HepG2 (cell line): ENCODE results near the gene ABCC2. TPM values are rescaled to one million over a fixed set of nuclear protein-coding genes. Genes with fewer than 3 reads are reported as not detected.

ENCODE experiments used
- JUND ChIP-seq: sonication (generic); formaldehyde crosslinking; IDR thresholded peaks from 2 replicates; pipeline ENCODE4 v1.8.0; 2022; ENCODE audit warnings: mild to moderate bottlenecking, missing genetic modification reagents
- ZBTB21 ChIP-seq: sonication (generic); formaldehyde crosslinking; IDR thresholded peaks from 2 replicates; pipeline ENCODE4 v1.4.0; 2020; ENCODE audit warnings: missing genetic modification reagents
- ZBTB8A ChIP-seq: sonication (generic); formaldehyde crosslinking; IDR thresholded peaks from 2 replicates; pipeline ENCODE4 v1.4.0; 2020; ENCODE audit warnings: mild to moderate bottlenecking, low read depth, missing genetic modification reagents, borderline replicate concordance
- ZSCAN21 ChIP-seq: sonication (generic); formaldehyde crosslinking; IDR thresholded peaks from 2 replicates; pipeline ENCODE4 v1.8.0; 2022; ENCODE audit warnings: mild to moderate bottlenecking, missing genetic modification reagents, moderate library complexity, borderline replicate concordance
- polyA plus RNA-seq, 8 experiments: library from polyadenylated mRNA; depleted of rRNA in 3 of 8; stranded (reverse) in 7 of 8; unstranded in 1 of 8; fragments of >200 nt; fragmentation: Illumina TruSeq in 4 of 8; extraction: Trizol in 4 of 8; gene quantifications; 2 replicates each; pipeline versions ENCODE4 v1.2.1 to v1.2.3, GENCODE V29; 2011 to 2016; ENCODE audit warnings: low read depth in 4 of 8, missing spikeins in 1 of 8, mixed read lengths in 1 of 8; ENCODE audit not compliant: insufficient read depth in 1 of 8
- total RNA-seq, 5 experiments: library from RNA; depleted of rRNA; stranded (reverse); fragments of >200 nt; fragmentation: Illumina TruSeq; extraction: Trizol; gene quantifications; 2 replicates each; pipeline ENCODE4 v1.2.3, GENCODE V29; 2016; ENCODE audit warnings: low read depth in 1 of 5
- TF ChIP-seq, protein P1 (sequence below): sonication (generic); formaldehyde crosslinking; IDR thresholded peaks from 2 replicates; pipeline ENCODE4 v1.5.0; 2020; ENCODE audit warnings: missing genetic modification reagents, mild to moderate bottlenecking, borderline replicate concordance
- TF ChIP-seq, protein P2 (sequence below): sonication (generic); formaldehyde crosslinking; conservative IDR thresholded peaks from 2 replicates; pipeline ENCODE4 v1.8.0; 2022; ENCODE audit warnings: mild to moderate bottlenecking, moderate library complexity, missing genetic modification reagents
- TF ChIP-seq, protein P3 (sequence below): sonication (generic); formaldehyde crosslinking; IDR thresholded peaks from 2 replicates; pipeline ENCODE4 v1.4.0; 2020; ENCODE audit warnings: mild to moderate bottlenecking, missing genetic modification reagents
- TF ChIP-seq, protein P4 (sequence below): sonication (generic); formaldehyde crosslinking; IDR thresholded peaks from 2 replicates; pipeline ENCODE4 v1.5.1; 2020; ENCODE audit warnings: mild to moderate bottlenecking, missing genetic modification reagents
- TF ChIP-seq, protein P5 (sequence below): sonication (generic); formaldehyde crosslinking; IDR thresholded peaks from 2 replicates; pipeline ENCODE4 v1.9.0; 2021; ENCODE audit warnings: missing genetic modification reagents, borderline replicate concordance
- TF ChIP-seq, protein P6 (sequence below): sonication (generic); formaldehyde crosslinking; IDR thresholded peaks from 2 replicates; pipeline ENCODE4 v1.9.0; 2021; ENCODE audit warnings: missing genetic modification reagents, mild to moderate bottlenecking, borderline replicate concordance

Gene ABCC2
- total and polyA plus RNA-seq, 2 of the 13 experiments (the other 11 are each of a cell fraction or from before 2014, with no cell fraction given), result 181 to 497 TPM

DNA sequence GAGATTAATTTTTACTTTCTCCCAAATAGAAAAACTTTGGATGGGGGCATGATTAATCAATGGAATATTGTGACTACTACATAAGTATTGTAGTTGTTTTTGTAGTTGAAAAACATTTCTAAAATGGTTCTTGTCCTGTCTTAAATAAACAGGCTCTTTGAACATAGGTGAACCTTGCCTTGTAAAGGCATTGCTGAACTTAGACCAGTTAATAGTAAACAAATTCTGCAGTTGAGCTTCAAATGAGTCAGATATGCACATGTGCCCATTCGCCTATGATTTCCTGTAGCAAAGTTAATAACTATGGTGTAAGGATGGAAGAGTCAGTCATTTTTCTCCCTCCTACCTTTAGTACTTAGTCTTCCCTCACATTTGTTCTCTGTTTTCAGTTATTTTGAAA, 27.8 kb upstream of the ABCC2 start (continued):
- TF ChIP-seq JUND, result no peak
- TF ChIP-seq, protein P1, sequence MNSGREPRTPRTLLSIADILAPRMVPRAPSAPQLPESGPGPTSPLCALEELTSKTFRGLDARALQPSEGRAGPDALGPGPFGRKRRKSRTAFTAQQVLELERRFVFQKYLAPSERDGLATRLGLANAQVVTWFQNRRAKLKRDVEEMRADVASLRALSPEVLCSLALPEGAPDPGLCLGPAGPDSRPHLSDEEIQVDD (CRISPR knock-in tag), result no peak
- TF ChIP-seq, protein P2, sequence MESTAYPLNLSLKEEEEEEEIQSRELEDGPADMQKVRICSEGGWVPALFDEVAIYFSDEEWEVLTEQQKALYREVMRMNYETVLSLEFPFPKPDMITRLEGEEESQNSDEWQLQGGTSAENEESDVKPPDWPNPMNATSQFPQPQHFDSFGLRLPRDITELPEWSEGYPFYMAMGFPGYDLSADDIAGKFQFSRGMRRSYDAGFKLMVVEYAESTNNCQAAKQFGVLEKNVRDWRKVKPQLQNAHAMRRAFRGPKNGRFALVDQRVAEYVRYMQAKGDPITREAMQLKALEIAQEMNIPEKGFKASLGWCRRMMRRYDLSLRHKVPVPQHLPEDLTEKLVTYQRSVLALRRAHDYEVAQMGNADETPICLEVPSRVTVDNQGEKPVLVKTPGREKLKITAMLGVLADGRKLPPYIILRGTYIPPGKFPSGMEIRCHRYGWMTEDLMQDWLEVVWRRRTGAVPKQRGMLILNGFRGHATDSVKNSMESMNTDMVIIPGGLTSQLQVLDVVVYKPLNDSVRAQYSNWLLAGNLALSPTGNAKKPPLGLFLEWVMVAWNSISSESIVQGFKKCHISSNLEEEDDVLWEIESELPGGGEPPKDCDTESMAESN (CRISPR knock-in tag), result no peak
- TF ChIP-seq, protein P3, sequence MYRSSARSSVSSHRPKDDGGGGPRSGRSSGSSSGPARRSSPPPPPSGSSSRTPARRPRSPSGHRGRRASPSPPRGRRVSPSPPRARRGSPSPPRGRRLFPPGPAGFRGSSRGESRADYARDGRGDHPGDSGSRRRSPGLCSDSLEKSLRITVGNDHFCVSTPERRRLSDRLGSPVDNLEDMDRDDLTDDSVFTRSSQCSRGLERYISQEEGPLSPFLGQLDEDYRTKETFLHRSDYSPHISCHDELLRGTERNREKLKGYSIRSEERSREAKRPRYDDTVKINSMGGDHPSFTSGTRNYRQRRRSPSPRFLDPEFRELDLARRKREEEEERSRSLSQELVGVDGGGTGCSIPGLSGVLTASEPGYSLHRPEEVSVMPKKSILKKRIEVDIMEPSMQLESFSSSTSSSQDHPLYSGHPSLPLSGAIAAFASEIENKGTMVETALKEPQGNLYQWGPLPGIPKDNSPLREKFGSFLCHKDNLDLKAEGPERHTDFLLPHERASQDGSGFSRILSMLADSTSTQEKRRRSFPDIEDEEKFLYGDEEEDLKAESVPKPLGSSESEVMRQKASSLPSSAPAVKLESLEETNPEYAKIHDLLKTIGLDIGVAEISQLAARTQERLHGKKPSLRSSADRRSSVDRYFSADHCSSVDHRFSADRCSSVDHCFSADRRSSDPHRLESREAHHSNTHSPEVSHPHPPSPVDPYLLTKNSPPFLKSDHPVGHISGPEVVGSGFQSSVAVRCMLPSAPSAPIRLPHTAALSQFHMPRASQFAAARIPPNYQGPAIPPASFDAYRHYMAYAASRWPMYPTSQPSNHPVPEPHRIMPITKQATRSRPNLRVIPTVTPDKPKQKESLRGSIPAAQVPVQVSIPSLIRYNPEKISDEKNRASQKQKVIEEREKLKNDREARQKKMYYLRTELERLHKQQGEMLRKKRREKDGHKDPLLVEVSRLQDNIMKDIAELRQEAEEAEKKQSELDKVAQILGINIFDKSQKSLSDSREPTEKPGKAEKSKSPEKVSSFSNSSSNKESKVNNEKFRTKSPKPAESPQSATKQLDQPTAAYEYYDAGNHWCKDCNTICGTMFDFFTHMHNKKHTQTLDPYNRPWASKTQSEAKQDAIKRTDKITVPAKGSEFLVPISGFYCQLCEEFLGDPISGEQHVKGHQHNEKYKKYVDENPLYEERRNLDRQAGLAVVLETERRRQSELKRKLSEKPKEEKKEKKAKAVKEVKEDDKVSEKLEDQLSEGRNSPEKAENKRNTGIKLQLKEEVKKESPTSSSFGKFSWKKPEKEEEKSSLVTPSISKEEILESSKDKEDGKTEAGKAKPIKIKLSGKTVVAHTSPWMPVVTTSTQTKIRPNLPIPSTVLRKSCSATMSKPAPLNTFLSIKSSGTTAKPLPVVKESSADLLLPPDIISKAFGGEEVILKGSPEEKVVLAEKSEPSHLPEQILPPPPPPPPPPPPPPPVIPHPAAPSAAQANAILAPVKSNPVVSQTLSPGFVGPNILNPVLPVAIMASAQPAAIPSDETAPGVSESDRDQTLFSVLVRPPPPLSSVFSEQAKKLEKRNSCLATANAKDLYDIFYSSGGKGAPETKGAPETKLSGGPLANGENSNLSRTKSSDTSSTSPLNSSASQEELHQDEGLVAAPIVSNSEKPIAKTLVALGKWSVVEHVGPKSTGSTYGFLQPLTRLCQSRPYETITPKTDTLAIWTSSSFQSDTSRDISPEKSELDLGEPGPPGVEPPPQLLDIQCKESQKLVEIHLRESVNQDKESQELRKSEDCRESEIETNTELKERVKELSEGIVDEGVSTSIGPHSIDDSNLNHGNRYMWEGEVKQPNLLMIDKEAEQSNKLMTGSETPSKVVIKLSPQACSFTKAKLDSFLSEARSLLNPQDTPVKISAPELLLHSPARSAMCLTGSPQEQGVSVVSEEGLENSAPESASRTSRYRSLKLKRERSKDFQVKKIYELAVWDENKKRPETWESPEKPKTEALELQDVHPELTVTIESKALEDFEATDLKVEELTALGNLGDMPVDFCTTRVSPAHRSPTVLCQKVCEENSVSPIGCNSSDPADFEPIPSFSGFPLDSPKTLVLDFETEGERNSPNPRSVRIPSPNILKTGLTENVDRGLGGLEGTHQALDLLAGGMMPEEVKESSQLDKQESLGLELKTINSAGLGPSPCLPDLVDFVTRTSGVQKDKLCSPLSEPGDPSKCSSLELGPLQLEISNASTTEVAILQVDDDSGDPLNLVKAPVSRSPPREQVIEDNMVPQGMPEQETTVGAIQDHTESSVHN (CRISPR knock-in tag), result no peak
- TF ChIP-seq ZBTB21 (CRISPR knock-in tag), result no peak
- TF ChIP-seq, protein P4, sequence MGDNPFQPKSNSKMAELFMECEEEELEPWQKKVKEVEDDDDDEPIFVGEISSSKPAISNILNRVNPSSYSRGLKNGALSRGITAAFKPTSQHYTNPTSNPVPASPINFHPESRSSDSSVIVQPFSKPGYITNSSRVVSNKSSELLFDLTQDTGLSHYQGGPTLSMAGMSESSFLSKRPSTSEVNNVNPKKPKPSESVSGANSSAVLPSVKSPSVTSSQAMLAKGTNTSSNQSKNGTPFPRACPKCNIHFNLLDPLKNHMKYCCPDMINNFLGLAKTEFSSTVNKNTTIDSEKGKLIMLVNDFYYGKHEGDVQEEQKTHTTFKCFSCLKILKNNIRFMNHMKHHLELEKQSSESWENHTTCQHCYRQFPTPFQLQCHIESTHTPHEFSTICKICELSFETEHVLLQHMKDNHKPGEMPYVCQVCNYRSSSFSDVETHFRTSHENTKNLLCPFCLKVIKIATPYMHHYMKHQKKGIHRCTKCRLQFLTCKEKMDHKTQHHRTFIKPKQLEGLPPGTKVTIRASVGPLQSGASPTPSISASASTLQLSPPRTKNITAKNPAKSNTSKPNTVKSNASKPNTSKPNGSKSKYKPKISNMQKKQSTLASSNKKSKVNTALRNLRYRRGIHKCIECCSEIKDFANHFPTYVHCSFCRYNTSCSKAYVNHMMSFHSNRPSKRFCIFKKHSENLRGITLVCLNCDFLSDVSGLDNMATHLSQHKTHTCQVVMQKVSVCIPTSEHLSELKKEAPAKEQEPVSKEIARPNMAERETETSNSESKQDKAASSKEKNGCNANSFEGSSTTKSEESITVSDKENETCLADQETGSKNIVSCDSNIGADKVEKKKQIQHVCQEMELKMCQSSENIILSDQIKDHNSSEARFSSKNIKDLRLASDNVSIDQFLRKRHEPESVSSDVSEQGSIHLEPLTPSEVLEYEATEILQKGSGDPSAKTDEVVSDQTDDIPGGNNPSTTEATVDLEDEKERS (CRISPR knock-in tag), result peak; percentile 65; the same call in 1 of the 2 replicates
- TF ChIP-seq, protein P5, sequence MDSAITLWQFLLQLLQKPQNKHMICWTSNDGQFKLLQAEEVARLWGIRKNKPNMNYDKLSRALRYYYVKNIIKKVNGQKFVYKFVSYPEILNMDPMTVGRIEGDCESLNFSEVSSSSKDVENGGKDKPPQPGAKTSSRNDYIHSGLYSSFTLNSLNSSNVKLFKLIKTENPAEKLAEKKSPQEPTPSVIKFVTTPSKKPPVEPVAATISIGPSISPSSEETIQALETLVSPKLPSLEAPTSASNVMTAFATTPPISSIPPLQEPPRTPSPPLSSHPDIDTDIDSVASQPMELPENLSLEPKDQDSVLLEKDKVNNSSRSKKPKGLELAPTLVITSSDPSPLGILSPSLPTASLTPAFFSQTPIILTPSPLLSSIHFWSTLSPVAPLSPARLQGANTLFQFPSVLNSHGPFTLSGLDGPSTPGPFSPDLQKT (CRISPR knock-in tag), result no peak
- TF ChIP-seq, protein P6, sequence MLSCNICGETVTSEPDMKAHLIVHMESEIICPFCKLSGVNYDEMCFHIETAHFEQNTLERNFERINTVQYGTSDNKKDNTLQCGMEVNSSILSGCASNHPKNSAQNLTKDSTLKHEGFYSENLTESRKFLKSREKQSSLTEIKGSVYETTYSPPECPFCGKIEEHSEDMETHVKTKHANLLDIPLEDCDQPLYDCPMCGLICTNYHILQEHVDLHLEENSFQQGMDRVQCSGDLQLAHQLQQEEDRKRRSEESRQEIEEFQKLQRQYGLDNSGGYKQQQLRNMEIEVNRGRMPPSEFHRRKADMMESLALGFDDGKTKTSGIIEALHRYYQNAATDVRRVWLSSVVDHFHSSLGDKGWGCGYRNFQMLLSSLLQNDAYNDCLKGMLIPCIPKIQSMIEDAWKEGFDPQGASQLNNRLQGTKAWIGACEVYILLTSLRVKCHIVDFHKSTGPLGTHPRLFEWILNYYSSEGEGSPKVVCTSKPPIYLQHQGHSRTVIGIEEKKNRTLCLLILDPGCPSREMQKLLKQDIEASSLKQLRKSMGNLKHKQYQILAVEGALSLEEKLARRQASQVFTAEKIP (CRISPR knock-in tag), result no peak
- TF ChIP-seq ZBTB8A (CRISPR knock-in tag), result no peak
- TF ChIP-seq ZSCAN21, result no peak
